ENCODE measurements around the gene FKRP. TPM values are rescaled to one million over a fixed set of nuclear protein-coding genes. Genes with fewer than 3 reads are reported as not detected.
A peak's percentile ranks its signal among the peaks of the same experiment; 100 is the strongest.

Gene FKRP, protein sequence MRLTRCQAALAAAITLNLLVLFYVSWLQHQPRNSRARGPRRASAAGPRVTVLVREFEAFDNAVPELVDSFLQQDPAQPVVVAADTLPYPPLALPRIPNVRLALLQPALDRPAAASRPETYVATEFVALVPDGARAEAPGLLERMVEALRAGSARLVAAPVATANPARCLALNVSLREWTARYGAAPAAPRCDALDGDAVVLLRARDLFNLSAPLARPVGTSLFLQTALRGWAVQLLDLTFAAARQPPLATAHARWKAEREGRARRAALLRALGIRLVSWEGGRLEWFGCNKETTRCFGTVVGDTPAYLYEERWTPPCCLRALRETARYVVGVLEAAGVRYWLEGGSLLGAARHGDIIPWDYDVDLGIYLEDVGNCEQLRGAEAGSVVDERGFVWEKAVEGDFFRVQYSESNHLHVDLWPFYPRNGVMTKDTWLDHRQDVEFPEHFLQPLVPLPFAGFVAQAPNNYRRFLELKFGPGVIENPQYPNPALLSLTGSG
- 10 to 100 TPM; 15.7 to 20.4 (median 17.7) TPM for total RNA-seq

DNA sequence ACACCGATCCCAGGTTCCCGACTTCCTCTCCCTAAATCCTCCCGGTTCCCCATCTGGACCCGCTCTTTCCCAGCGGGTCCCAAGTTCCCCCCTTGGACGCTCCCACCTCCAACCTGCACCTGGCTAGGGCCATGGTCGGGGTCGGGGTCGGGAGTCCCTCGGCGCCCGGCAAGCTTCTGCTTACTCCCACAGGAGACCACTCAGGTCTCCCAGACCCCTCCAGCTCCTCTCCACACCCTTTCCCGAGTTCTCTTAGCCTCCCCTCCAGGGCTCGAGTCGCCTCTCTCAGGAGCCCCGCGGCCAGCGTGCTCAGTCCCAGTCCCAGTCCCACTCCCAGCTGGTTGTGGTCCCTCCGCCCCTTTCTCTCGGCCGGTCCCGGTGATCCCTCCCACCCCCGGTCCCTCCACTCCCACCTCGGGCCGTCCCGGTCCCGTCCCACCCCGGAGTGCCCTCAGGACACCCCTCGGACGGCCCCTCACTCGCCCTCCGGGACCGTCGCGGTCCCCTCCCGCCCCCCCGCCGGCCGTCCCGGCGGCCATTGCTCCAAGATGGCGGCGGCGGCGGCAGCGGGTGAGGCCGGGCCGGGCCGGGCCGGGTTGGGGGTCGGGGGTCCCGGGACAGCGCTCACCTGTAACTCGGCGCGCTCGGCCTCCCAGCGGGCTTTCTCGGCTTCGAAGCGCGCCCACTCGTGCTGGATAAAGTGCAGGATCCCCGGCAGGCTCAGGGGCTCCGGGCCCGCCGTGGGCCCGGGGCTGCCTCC, at the start of gene FKRP:
Gene FKRP (plus strand): TSS at position 537 of the 760 bp plus-strand sequence. CDS start 9,394 bp downstream, outside the sequence.
- 0 to 2% methylated on average over 33 to 36 of the region's 68 CpGs for WGBS, 2 donors
- H3K9me3 ChIP-seq = no peaks in the 10 kb centered on the region
- H3K27ac ChIP-seq = peak within 1 kb of the TSS; percentile 95 to 98 (median 98)

DNA sequence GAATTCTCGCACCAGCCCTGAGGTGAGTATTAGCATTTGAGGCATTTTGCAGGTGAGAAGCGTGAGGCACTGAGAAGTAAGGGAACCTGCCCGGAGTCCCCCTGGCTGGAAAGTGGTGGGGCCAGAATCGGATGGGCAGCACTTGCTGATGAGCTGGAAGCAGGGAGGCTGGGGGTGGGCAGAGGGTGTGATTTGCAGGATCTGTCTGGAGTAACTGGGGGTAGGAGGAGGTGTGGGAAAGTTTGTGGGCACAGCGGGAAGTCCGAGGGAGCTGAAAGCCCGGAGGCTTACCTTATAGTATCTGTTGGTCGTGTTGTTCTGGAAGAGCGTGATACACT, 49.0 kb upstream of the FKRP start:
- TF ChIP-seq, protein P1, sequence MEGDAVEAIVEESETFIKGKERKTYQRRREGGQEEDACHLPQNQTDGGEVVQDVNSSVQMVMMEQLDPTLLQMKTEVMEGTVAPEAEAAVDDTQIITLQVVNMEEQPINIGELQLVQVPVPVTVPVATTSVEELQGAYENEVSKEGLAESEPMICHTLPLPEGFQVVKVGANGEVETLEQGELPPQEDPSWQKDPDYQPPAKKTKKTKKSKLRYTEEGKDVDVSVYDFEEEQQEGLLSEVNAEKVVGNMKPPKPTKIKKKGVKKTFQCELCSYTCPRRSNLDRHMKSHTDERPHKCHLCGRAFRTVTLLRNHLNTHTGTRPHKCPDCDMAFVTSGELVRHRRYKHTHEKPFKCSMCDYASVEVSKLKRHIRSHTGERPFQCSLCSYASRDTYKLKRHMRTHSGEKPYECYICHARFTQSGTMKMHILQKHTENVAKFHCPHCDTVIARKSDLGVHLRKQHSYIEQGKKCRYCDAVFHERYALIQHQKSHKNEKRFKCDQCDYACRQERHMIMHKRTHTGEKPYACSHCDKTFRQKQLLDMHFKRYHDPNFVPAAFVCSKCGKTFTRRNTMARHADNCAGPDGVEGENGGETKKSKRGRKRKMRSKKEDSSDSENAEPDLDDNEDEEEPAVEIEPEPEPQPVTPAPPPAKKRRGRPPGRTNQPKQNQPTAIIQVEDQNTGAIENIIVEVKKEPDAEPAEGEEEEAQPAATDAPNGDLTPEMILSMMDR (IDR thresholded peaks at IDR 0.05) = no peak
- TF ChIP-seq EP300 (IDR thresholded peaks at IDR 0.05) (no peak), POLR2A (IDR thresholded peaks at IDR 0.05) (no peak)
- H3K27ac ChIP-seq = peak overlapping the region in 1 of 4 donors; percentile 72
- no peaks in the 10 kb centered on the region for H3K9me3 ChIP-seq
- peak overlapping the region in 1 of 4 donors; percentile 32 for H3K4me3 ChIP-seq
- DNase-seq (ENCODE audit: low spot score in 2 of 2) = no peak
- peaks cover 0 to 13% (median 0%) of the 10 kb centered on the region in 4 donors for H3K4me1 ChIP-seq
- peaks cover 0 to 94% (median 52%) of the 10 kb centered on the region in 3 donors for H3K36me3 ChIP-seq
- H3K27me3 ChIP-seq = no peaks in the 10 kb centered on the region
- WGBS, 2 donors = 72 to 73% methylated on average over 9 of the region's 9 CpGs

More for the DNA sequence above, at the start of gene FKRP:
- no peaks in the 10 kb centered on the region for H3K27me3 ChIP-seq
- no peak for DNase-seq (ENCODE audit: low spot score in 2 of 2)
- peaks cover 4 to 58% (median 44%) of the 10 kb centered on the region in 4 donors for H3K4me1 ChIP-seq
- peak within 1 kb of the TSS; percentile 95 to 99 (median 96) for H3K4me3 ChIP-seq
- TF ChIP-seq, protein P1 (IDR thresholded peaks at IDR 0.05) = no peak
- TF ChIP-seq POLR2A (IDR thresholded peaks at IDR 0.05) (no peak), EP300 (IDR thresholded peaks at IDR 0.05) (no peak)
- peaks cover 0 to 26% (median 0%) of the 10 kb centered on the region in 3 donors for H3K36me3 ChIP-seq

GRCh38 chr19:46697204-46697960, 48.5 kb upstream of the FKRP start:
- Histone ChIP-seq H3K4me1 (peaks cover 0 to 13% (median 0%) of the 10 kb centered on the region in 4 donors), H3K27ac (peak overlapping the region in 3 of 4 donors; percentile 7 to 72 (median 64)), H3K9me3 (no peaks in the 10 kb centered on the region), H3K27me3 (no peaks in the 10 kb centered on the region), H3K36me3 (peaks cover 1 to 94% (median 47%) of the 10 kb centered on the region in 3 donors), H3K4me3 (peak overlapping the region in 2 of 4 donors; percentile 26 to 32)
- WGBS, 2 donors = 28 to 34% methylated on average over 36 to 38 of the region's 39 CpGs
- DNase-seq (ENCODE audit: low spot score in 2 of 2) = peak; percentile 79 to 84
- TF ChIP-seq, protein P1 (IDR thresholded peaks at IDR 0.05) = no peak
- TF ChIP-seq EP300 (IDR thresholded peaks at IDR 0.05) (no peak), POLR2A (IDR thresholded peaks at IDR 0.05) (no peak)

DNA sequence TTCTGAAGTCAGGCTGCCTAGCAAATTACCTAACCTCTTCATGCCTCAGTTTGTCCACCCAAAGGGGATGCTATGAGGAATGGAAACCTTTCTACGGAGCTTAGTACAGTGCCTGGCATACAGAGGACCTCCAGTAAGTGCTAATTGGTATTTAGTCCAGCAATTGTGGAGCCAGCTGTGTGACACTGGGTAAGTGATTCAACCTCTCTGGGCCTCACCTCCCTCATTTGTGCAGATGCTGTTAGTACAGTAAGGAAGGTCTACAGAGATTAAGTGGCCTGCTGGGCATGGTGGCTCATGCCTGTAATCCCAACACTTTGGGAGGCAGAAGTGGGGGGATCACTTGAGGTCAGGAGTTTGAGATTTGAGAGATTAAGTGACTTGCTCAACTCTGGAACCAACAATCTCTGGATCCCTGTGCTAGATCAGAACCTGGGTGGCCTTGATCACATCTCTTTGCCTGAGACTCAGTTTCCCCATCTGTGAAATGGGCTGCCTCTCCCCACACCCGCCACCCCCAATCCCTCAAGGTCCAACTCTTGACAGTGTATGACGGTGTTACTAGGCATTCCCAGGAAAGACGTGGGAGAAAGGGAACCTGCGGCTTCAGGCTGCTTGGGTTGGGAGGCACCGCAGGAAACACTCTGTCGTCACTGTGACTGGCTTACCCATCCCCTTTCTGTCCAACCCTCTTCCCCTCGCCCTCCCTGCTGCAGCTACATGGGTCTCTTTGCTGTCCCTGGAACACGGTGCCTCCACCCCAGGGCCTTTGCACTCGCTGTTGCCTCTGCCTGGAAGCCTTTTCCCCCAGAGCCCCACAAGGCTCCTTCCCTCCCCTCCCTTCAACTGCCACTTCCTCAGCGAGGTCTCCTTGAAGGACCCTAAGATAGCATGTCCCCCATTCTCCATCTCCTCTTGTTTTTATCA, 47.2 kb upstream of the FKRP start:
- Histone ChIP-seq H3K27ac (peak overlapping the region in 3 of 4 donors; percentile 7 to 72 (median 64)), H3K9me3 (no peaks in the 10 kb centered on the region), H3K4me1 (peaks cover 0 to 13% (median 0%) of the 10 kb centered on the region in 4 donors), H3K36me3 (peaks cover 4 to 94% (median 35%) of the 10 kb centered on the region in 3 donors), H3K27me3 (no peaks in the 10 kb centered on the region), H3K4me3 (no peak overlapping the region)
- 93 to 94% methylated on average over 10 to 11 of the region's 11 CpGs for WGBS, 2 donors
- TF ChIP-seq EP300 (IDR thresholded peaks at IDR 0.05) (no peak), POLR2A (IDR thresholded peaks at IDR 0.05) (no peak)
- TF ChIP-seq, protein P1 (IDR thresholded peaks at IDR 0.05) = no peak
- no peak for DNase-seq (ENCODE audit: low spot score in 2 of 2)
